Medulla oblongata (tissue), 1 donor: ENCODE results near the gene GJB3.

Experiments
- DNase-seq: peaks from one replicate; pipeline ENCODE4 v3.0.0-alpha.2; 2015; ENCODE audit errors: extremely low spot score

GJB3 gene

DNA sequence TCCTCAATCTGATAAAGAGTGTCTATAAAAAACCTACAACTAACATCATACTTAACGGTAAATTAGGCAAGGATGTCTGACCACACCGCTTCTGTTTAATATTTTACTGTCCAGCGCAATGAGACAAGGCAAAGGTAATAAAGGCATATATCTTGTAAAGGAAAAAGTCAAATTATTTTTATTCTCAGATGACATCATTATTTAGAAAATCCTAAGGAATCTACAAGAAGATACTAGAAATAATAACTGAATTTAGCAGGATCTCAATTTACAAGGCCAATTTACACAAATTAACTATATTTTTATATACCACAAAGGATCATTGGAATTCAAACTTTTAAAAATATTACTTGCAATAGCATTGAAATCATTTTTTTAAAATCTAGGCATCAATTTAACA lies 41.2 kb downstream of the GJB3 start:
- DNase-seq: no peak

DNA sequence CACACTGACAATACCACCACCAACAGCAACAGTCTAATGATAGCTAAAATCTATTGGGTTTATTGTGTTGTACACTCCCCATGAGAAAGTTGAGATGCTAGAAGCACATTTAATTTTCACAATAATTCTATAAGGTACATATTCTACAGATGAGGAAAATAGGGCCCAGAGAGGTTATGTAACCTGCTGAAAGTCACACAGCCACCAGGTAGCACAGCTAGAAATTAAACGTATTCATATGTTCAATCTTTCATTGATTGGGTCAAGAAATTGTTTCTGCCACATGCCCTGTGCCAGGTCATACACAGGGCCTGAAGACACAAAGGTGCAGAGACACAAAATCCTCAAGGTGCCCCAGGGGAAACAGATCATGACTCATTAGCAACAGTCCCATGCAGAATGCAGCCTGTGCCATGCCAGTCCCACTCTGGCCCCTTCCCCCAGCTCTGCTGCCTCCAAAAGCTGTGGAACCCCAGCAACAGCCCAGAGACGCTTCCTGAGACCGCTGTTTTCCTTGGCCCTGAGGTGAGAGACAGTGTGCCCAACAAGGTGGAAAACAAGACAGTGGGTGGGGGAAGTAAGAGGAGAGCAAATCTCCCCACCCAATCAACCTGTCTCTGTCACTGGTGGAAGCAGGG lies 43.9 kb downstream of the GJB3 start:
- DNase-seq: no peak

DNA sequence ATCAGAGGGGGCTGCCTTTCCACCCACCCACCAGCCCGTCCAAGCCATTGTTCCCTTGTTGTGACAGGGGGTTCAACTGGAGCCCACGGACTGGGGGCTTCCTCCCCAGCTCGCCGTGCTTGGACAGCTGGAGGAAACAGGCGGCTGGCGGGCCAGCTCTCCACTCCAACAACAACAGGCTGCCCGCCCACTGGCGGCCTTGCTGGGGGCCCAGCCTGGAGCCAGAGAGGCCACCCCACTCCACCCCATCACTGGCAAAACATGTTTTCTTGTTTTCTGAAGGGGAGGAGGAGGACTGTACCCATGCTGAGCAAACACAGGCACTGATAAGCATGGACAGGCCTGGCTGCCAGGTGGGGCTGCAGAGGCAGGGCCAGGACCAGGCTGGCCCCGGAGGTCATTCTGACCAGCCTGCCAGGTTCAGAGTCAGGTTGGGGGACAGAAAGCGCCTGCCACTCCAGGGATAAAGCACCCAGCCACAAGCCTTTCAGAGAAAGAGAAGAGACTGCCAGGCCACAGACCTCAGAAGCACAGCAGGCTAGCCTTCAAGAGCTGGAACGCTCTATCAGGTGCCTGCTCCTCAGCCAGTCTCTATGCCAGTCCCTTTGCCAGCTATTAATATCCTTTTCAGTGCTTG lies 44.6 kb downstream of the GJB3 start:
- no peak for DNase-seq

DNA sequence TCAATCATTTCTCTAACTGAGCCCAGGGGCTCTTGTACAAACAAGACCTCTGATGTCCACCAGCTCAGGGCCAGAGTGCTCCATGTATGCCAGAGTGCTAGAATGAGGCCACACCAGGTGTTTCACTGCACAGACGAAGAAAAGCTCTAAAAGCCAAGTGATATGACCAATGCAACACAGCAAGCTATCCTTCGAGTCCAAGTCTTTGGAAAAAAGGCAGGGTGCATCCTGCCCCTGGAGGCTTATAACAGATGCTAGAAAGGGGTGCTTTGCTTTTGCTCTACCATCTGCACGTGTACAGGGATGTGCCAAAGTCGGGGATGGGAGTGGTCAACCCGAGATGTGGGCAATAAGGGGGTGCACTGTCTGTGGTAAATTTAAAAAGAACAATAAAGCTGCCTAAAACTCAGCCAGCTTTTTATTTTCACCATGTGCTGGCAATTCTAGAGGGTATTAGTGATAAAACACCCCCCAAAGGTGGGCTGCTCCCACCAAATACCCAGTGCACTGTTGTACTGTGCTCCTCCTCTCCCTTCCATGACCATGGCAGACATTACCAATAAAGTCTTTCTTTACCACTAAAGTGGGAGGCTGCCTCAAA lies 46.4 kb downstream of the GJB3 start:
- DNase-seq: no peak

DNA sequence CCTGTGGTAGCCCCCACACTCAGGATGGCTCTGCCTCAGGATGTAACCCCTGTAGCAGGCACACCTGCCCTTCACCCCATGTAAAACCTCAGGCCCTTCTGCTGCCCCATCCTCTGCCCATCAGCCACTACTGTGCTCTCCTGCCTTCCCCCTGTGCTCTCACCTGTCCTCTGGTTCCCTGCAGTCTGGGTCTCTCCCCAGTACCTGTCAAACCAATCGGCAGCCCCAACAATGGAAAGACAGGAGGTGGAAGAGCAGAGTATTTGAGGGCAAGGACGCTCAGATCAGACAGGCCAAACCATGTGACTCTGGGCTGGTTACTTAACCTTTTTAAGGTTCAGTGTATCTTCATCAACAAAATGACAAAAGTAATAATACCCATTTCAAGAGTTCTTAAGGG lies 47.6 kb downstream of the GJB3 start:
- DNase-seq: no peak

DNA sequence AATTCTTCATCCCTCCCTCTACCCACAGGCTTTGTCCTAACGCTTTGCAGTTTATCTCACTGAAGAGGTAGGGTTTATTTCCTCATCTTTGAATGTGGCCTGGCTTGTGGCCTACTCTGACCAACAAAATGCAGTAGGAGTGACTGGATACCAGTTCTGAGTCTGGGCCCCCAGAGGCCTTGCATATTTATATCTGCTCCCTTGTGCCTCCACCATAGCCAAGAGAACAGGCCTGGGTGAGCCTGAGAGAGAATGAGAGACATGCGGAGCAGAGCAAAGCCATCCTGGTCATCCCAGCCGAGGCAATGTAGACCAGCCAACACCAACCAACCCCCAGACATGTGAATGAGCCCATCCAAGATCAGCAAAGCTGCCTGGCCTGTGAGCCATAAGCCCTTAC lies 48.2 kb downstream of the GJB3 start:
- DNase-seq: no peak

DNA sequence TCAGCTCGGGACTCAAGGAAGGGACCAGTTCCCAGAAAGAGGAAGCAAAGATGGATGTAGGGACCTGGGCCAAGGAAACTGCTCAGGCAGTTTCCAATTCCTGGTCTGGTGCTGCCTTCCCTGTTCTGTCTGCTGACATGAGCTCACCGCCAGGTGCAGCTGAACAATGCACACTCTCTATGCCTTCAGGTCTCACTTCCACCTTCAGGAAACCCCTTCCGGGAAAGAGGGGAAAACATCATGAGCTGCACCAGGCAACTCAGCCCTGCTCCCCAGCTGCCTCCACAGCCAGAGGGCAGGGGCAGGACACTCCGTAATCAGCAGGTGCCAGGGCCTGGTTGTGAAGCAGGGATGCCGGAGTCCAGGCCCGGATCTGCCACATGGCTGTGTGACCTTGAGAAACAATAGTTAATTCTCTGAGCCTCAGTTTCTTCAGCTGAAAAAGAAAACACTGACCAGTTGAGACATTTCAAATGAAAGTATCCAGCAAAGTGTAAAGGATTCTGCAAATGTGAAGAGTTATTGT lies 50.8 kb downstream of the GJB3 start:
- DNase-seq: no peak

DNA sequence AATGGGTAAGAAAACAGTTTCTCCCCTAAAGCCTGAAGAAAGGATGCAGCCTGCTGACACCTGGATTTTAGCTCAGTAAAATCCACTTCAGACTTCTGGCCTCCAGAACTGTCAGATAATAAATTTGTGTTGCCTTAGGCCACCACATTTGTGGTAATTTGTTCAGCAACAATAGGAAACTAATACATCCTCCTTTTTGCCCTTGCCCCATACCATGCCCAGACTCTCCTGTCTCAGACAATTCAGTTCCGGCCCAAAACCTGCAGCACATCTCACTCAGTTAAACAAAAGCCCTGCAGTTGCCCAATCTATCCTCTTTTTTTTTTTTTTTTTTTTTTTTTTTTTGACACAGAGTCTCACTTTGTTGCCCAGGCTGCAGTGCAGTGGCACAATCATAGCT lies 52.7 kb downstream of the GJB3 start:
- DNase-seq: no peak
